HCT116 (cell line): ENCODE results near the gene PARD6G. TPM values are rescaled to one million over a fixed set of nuclear protein-coding genes. Genes with fewer than 3 reads are reported as not detected.

ENCODE experiments used
- ATAC-seq: fragments of 200-7000 bp; cut with Tn5 transposase; 2 replicates; pipeline ENCODE4 v1.9.1; 2020; ENCODE audit warnings: mild to moderate bottlenecking, moderate library complexity
- BruUV-seq: library from RNA; stranded (reverse); fragments of 400-500 nt; replicated peaks from 2 replicates; lab custom pipeline; 2021; lab: Mats Ljungman, UMichigan
- CTCF ChIA-PET: fragments of 300-600 bp; sonication (Branson Sonifier 250); formaldehyde crosslinking; loops from one replicate; lab custom pipeline; 2021; ENCODE audit warnings: antibody characterized with exemption; lab: Charles Lee
- POLR2A ChIA-PET: fragments of 300-600, 350-600 bp; sonication (Branson Sonifier 250); formaldehyde crosslinking; loops from one replicate; lab custom pipeline; 2021; ENCODE audit warnings: antibody characterized with exemption; lab: Charles Lee
- RAD21 ChIA-PET, 2 experiments: fragments of 300-600 bp; sonication (Branson Sonifier 250); formaldehyde crosslinking; loops; one replicate each; lab custom pipeline; 2023; ENCODE audit warnings: low total read pairs in 2 of 2; ENCODE audit not compliant: uncharacterized antibody in 2 of 2, unreplicated experiment in 2 of 2, low non-redundant PET in 1 of 2; lab: Charles Lee
- DNase-seq: peaks from one replicate; pipeline ENCODE4 v3.0.0-alpha.2; 2010; ENCODE audit warnings: low read depth, low spot score
- H2AFZ ChIP-seq: fragments of 200-600 bp; shearing (Covaris generic), sonication (generic); 2 replicates; pipeline ENCODE4 v1.6.1; 2017; ENCODE audit warnings: low read depth, mixed run types, mixed read lengths, antibody characterized with exemption, low read length; ENCODE audit not compliant: poor library complexity, severe bottlenecking
- H3K27ac ChIP-seq: 2 replicates; pipeline ENCODE4 v1.5.1; 2012; ENCODE audit warnings: low read depth, low read length
- H3K27me3 ChIP-seq: fragments of 200-600 bp; sonication (generic); 2 replicates; pipeline ENCODE4 v1.6.1; 2016; ENCODE audit warnings: mixed run types, low read length, mixed read lengths; ENCODE audit not compliant: insufficient read depth
- H3K36me3 ChIP-seq, 2 experiments: fragments of 200-500 bp in 1 of 2; fragments of 200-600 bp in 1 of 2; sonication (Bioruptor generic) in 1 of 2; sonication (generic) in 1 of 2; 2 replicates each; pipeline versions ENCODE4 v1.5.1 to v1.6.1; 2014 to 2016; ENCODE audit warnings: low read length in 2 of 2, inconsistent platforms in 1 of 2, mixed read lengths in 1 of 2, mixed run types in 1 of 2; ENCODE audit not compliant: insufficient read depth in 2 of 2, control insufficient read depth in 1 of 2
- H3K4me1 ChIP-seq, 2 experiments: fragments of 200-600 bp in 1 of 2; sonication (generic) in 1 of 2; 2 replicates each; pipeline versions ENCODE4 v1.5.1 to v1.6.1; 2012 to 2017; ENCODE audit warnings: low read length in 2 of 2, inconsistent platforms in 1 of 2, mild to moderate bottlenecking in 1 of 2, mixed read lengths in 1 of 2, mixed run types in 1 of 2, moderate library complexity in 1 of 2; ENCODE audit not compliant: insufficient read depth in 2 of 2, control insufficient read depth in 1 of 2
- H3K4me2 ChIP-seq: fragments of 200-600 bp; sonication (generic); 2 replicates; pipeline ENCODE4 v1.6.1; 2017; ENCODE audit warnings: mixed run types, low read length, mixed read lengths
- H3K4me3 ChIP-seq, 2 experiments: fragments of 200-600 bp in 1 of 2; sonication (generic) in 1 of 2; replicated peaks in 1 of 2; 2 replicates each; pipeline ENCODE4 v1.5.1; 2011 to 2016; ENCODE audit warnings: low read length in 2 of 2, control low read depth in 1 of 2, low read depth in 1 of 2, mild to moderate bottlenecking in 1 of 2, mixed read lengths in 1 of 2, mixed run types in 1 of 2
- H3K79me2 ChIP-seq: fragments of 200-600 bp; sonication (generic); 2 replicates; pipeline ENCODE4 v1.6.1; 2017; ENCODE audit warnings: mild to moderate bottlenecking, mixed run types, low read length, moderate library complexity, mixed read lengths; ENCODE audit not compliant: insufficient read depth
- H3K9ac ChIP-seq: fragments of 200-600 bp; sonication (generic); 2 replicates; pipeline ENCODE4 v1.6.1; 2016; ENCODE audit warnings: low read length, mixed read lengths
- H3K9me2 ChIP-seq: fragments of 200-600 bp; sonication (generic), shearing (Covaris generic); 2 replicates; pipeline ENCODE4 v1.6.1; 2017; ENCODE audit warnings: mixed run types, mild to moderate bottlenecking, moderate library complexity; ENCODE audit not compliant: insufficient read depth
- H3K9me3 ChIP-seq, 2 experiments: fragments of 200-500 bp in 1 of 2; fragments of 200-600 bp in 1 of 2; sonication (Bioruptor generic) in 1 of 2; sonication (generic) in 1 of 2; 2 replicates each; pipeline ENCODE4 v1.6.1; 2014 to 2017; ENCODE audit warnings: low read length in 2 of 2, mixed read lengths in 2 of 2, inconsistent platforms in 1 of 2, low read depth in 1 of 2, mild to moderate bottlenecking in 1 of 2, mixed run types in 1 of 2, moderate library complexity in 1 of 2; ENCODE audit not compliant: control insufficient read depth in 1 of 2, insufficient read depth in 1 of 2
- H4K20me1 ChIP-seq: fragments of 200-600 bp; sonication (generic), shearing (Covaris generic); 2 replicates; pipeline ENCODE4 v1.6.1; 2017; ENCODE audit warnings: mixed run types, mild to moderate bottlenecking, moderate library complexity; ENCODE audit not compliant: insufficient read depth
- CEBPB ChIP-seq: IDR thresholded peaks from 2 replicates; pipeline ENCODE4 v1.6.1; 2012; ENCODE audit warnings: low read depth
- CTCF ChIP-seq, 3 experiments: fragments of 200-600 bp in 1 of 3; sonication (generic) in 1 of 3; IDR thresholded peaks in 2 of 3; conservative IDR thresholded peaks in 1 of 3; 2 replicates each; pipeline ENCODE4 v1.5.1; 2012 to 2017; ENCODE audit warnings: low read depth in 2 of 3, low read length in 2 of 3, antibody characterized with exemption in 1 of 3, borderline replicate concordance in 1 of 3, control low read depth in 1 of 3, mild to moderate bottlenecking in 1 of 3, mixed read lengths in 1 of 3, mixed run types in 1 of 3, moderate library complexity in 1 of 3; ENCODE audit not compliant: insufficient read depth in 1 of 3
- EGR1 ChIP-seq: IDR thresholded peaks from 2 replicates; pipeline ENCODE4 v1.6.1; 2012; ENCODE audit warnings: low read depth
- ELF1 ChIP-seq: IDR thresholded peaks from 2 replicates; pipeline ENCODE4 v1.6.1; 2012; ENCODE audit warnings: low read depth, borderline replicate concordance
- EZH2phosphoT487 ChIP-seq: fragments of 200-600 bp; IDR thresholded peaks from 2 replicates; pipeline ENCODE4 v1.6.1; 2018; ENCODE audit warnings: antibody characterized with exemption, borderline replicate concordance
- FOSL1 ChIP-seq: IDR thresholded peaks from 2 replicates; pipeline ENCODE4 v1.6.1; 2012; ENCODE audit warnings: low read depth
- JUND ChIP-seq: IDR thresholded peaks from 2 replicates; pipeline ENCODE4 v1.6.1; 2012
- MAX ChIP-seq: IDR thresholded peaks from 2 replicates; pipeline ENCODE4 v1.6.1; 2012
- POLR2AphosphoS5 ChIP-seq: IDR thresholded peaks from 2 replicates; pipeline ENCODE4 v1.6.1; 2011; ENCODE audit warnings: mild to moderate bottlenecking, low read depth, low read length, moderate library complexity
- RAD21 ChIP-seq: IDR thresholded peaks from 2 replicates; pipeline ENCODE4 v1.6.1; 2012; ENCODE audit warnings: low read depth, mild to moderate bottlenecking
- SIN3A ChIP-seq: IDR thresholded peaks from 2 replicates; pipeline ENCODE4 v1.6.1; 2012; ENCODE audit warnings: low read depth
- TCF7L2 ChIP-seq: IDR thresholded peaks from 2 replicates; pipeline ENCODE4 v1.7.0; 2011; ENCODE audit warnings: borderline replicate concordance, inconsistent platforms; ENCODE audit not compliant: insufficient read depth, insufficient read length; ENCODE audit errors: extremely low read depth
- ZFX ChIP-seq: fragments of 450-650 bp; IDR thresholded peaks from 2 replicates; pipeline ENCODE4 v1.6.1; 2017
- ZNF274 ChIP-seq: fragments of 200-500 bp; sonication (Bioruptor generic); IDR thresholded peaks from 2 replicates; pipeline ENCODE4 v1.6.1; 2014; ENCODE audit warnings: mild to moderate bottlenecking, low read depth, low read length, inconsistent platforms
- intact Hi-C: fragments of 100-400 bp; cut with micrococcal nuclease; formaldehyde crosslinking; loops from 2 replicates; pipeline ENCODE4 v1.10.0; 2022
- total RNA-seq: library from RNA; stranded (reverse); gene quantifications from one replicate; pipeline ENCODE4 v1.2.1, GENCODE V29; 2021; ENCODE audit not compliant: unreplicated experiment
- TF ChIP-seq, protein P1 (sequence below): IDR thresholded peaks from 2 replicates; pipeline ENCODE4 v1.6.1; 2011; ENCODE audit warnings: mild to moderate bottlenecking, low read length, moderate library complexity; ENCODE audit not compliant: insufficient replicate concordance; ENCODE audit errors: extremely low read depth

Gene PARD6G
- total RNA-seq, 1 experiment from 2014 or later = 12.8 TPM

DNA sequence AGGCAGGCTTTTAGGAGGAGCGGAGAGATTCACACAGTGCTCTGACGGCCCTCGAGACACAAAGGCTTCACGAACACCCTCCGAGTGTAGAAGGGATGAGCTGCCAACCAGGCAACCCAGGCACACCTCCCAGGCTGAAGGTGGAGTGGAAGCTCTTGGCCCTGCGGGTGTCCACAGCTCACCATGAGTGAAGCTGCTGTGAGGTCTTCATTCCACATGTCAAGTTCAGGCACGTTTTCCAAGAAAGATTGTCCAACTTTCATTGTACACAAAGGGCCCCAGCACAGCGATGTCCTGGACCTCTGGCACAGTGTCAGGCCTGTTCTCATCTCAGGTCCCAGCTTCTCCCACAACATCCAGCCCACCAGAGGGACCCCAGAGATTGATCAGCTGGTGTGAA, 13.4 kb downstream of the PARD6G start:
- Histone ChIP-seq H4K20me1 (no peaks in the 10 kb centered on the region), H2AFZ (no peak overlapping the region), H3K27ac (no peak overlapping the region), H3K9me2 (no peaks in the 10 kb centered on the region), H3K4me2 (no peak overlapping the region), H3K9me3 (no peaks in the 10 kb centered on the region), H3K4me3 (no peak overlapping the region), H3K79me2 (no peaks in the 10 kb centered on the region), H3K27me3 (no peaks in the 10 kb centered on the region), H3K4me1 (no peaks in the 10 kb centered on the region), H3K36me3 (no peaks in the 10 kb centered on the region), H3K9ac (no peak overlapping the region)
- ChIA-PET CTCF (no interaction called here), POLR2A (no interaction called here), RAD21 (no interaction called here)
- no TSS peak for BruUV-seq
- intact Hi-C loops = no loop called here
- ATAC-seq (no peak), DNase-seq (no peak)
- TF ChIP-seq ELF1 (no peak), EZH2phosphoT487 (no peak), RAD21 (no peak), MAX (no peak), ZNF274 (no peak), FOSL1 (no peak), CTCF (IDR thresholded peaks at IDR 0.05 in 2 of 3, conservative IDR thresholded peaks at IDR 0.05 in 1 of 3; ENCODE audit: borderline replicate concordance in 1 of 3, insufficient read depth in 1 of 3, low read depth in 2 of 3, low read length in 2 of 3) (no peak), CEBPB (no peak), SIN3A (no peak), ZFX (no peak), JUND (no peak), POLR2AphosphoS5 (no peak), EGR1 (no peak), TCF7L2 (no peak)
- TF ChIP-seq, protein P1, sequence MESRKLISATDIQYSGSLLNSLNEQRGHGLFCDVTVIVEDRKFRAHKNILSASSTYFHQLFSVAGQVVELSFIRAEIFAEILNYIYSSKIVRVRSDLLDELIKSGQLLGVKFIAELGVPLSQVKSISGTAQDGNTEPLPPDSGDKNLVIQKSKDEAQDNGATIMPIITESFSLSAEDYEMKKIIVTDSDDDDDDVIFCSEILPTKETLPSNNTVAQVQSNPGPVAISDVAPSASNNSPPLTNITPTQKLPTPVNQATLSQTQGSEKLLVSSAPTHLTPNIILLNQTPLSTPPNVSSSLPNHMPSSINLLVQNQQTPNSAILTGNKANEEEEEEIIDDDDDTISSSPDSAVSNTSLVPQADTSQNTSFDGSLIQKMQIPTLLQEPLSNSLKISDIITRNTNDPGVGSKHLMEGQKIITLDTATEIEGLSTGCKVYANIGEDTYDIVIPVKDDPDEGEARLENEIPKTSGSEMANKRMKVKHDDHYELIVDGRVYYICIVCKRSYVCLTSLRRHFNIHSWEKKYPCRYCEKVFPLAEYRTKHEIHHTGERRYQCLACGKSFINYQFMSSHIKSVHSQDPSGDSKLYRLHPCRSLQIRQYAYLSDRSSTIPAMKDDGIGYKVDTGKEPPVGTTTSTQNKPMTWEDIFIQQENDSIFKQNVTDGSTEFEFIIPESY = no peak
